ENCODE results near the gene USP32. TPM values are rescaled to one million over a fixed set of nuclear protein-coding genes. Genes with fewer than 3 reads are reported as not detected.

The USP32 gene
- polyA plus RNA-seq, 3 donors, result 10.1 to 26.6 (median 16.6) TPM

- H3K9me3 ChIP-seq (replicated peaks in 1 of 2; ENCODE audit: control insufficient read depth in 1 of 2, insufficient read depth in 1 of 2, low read length in 2 of 2), result peaks cover 0 to 29% of the 10 kb centered on the region in 2 donors
- Mint-ChIP-seq H3K4me3 (peak overlapping the region in 1 of 2 donors; percentile 35), H3K27me3 (ENCODE audit: low read depth in 3 of 3) (peaks cover 81 to 96% (median 91%) of the 10 kb centered on the region in 3 donors), H3K27ac (peak overlapping the region in 2 of 7 donors; percentile 31 to 51), H3K9me3 (peaks cover 0 to 26% (median 8%) of the 10 kb centered on the region in 7 donors), H3K36me3 (peaks cover 0 to 1% of the 10 kb centered on the region in 2 donors), H3K4me1 (peaks cover 28% of the 10 kb centered on the region)
- no peak overlapping the region for H3K4me3 ChIP-seq (replicated peaks in 1 of 3; ENCODE audit: low read depth in 2 of 3, low read length in 3 of 3)
- no peaks in the 10 kb centered on the region for H3K36me3 ChIP-seq (replicated peaks in 1 of 2; ENCODE audit: control insufficient read depth in 1 of 2, insufficient read depth in 2 of 2, low read length in 2 of 2)
- no peaks in the 10 kb centered on the region for H4K20me1 ChIP-seq (ENCODE audit: insufficient read depth, low read length)
- peaks cover 35 to 86% of the 10 kb centered on the region in 2 donors for H3K27me3 ChIP-seq (ENCODE audit: control insufficient read depth in 2 of 2, insufficient read depth in 2 of 2, low read length in 2 of 2)
- intact Hi-C loops (cut with micrococcal nuclease), result loop anchor here in 1 of 2 donors (10.0 kb wide), 1 partner anchor 287 kb away; no protein-coding TSS in a partner anchor
- no peak for TF ChIP-seq CTCF (IDR thresholded peaks at IDR 0.05)
- no peak overlapping the region for H3K27ac ChIP-seq (ENCODE audit: low read depth in 1 of 2, low read length in 2 of 2)
- H3K9ac ChIP-seq (ENCODE audit: insufficient read depth, low read length, poor library complexity, severe bottlenecking), result no peak overlapping the region
- peaks cover 11 to 27% of the 10 kb centered on the region in 2 donors for H3K4me1 ChIP-seq (ENCODE audit: control insufficient read depth in 1 of 2, insufficient read depth in 2 of 2, low read length in 2 of 2)
- DNase-seq, result peak in 2 of 3 donors; percentile 30 to 49
- no peak overlapping the region for H2AFZ ChIP-seq (ENCODE audit: insufficient read depth, low read depth, low read length, poor library complexity, severe bottlenecking)
- 69% methylated on average over 7 of the region's 8 CpGs for WGBS (ENCODE audit: insufficient coverage)
- no peak overlapping the region for H3K4me2 ChIP-seq (replicated peaks; ENCODE audit: extremely low read depth, low read length, poor library complexity, severe bottlenecking)
- no peaks in the 10 kb centered on the region for H3K79me2 ChIP-seq (ENCODE audit: insufficient read depth, low read length)
These were observed 244.2 kb downstream of the USP32 start for GRCh38 chr17:60147553-60148223.

GRCh38 chr17:60146206-60146605 lies 245.7 kb downstream of the USP32 start:
- Histone ChIP-seq H3K4me3 (replicated peaks in 1 of 3; ENCODE audit: low read depth in 2 of 3, low read length in 3 of 3) (no peak overlapping the region), H3K9me3 (replicated peaks in 1 of 2; ENCODE audit: control insufficient read depth in 1 of 2, insufficient read depth in 1 of 2, low read length in 2 of 2) (peaks cover 0 to 27% of the 10 kb centered on the region in 2 donors), H3K4me1 (ENCODE audit: control insufficient read depth in 1 of 2, insufficient read depth in 2 of 2, low read length in 2 of 2) (peaks cover 17 to 41% of the 10 kb centered on the region in 2 donors), H3K79me2 (ENCODE audit: insufficient read depth, low read length) (no peaks in the 10 kb centered on the region), H3K27me3 (ENCODE audit: control insufficient read depth in 2 of 2, insufficient read depth in 2 of 2, low read length in 2 of 2) (peaks cover 39 to 86% of the 10 kb centered on the region in 2 donors), H3K4me2 (replicated peaks; ENCODE audit: extremely low read depth, low read length, poor library complexity, severe bottlenecking) (no peak overlapping the region), H4K20me1 (ENCODE audit: insufficient read depth, low read length) (no peaks in the 10 kb centered on the region), H3K27ac (ENCODE audit: low read depth in 1 of 2, low read length in 2 of 2) (no peak overlapping the region), H3K9ac (ENCODE audit: insufficient read depth, low read length, poor library complexity, severe bottlenecking) (no peak overlapping the region), H3K36me3 (replicated peaks in 1 of 2; ENCODE audit: control insufficient read depth in 1 of 2, insufficient read depth in 2 of 2, low read length in 2 of 2) (no peaks in the 10 kb centered on the region), H2AFZ (ENCODE audit: insufficient read depth, low read depth, low read length, poor library complexity, severe bottlenecking) (no peak overlapping the region)
- DNase-seq, result no peak
- H3K4me1 Mint-ChIP-seq, result peaks cover 42% of the 10 kb centered on the region
- no peak overlapping the region for H3K27ac Mint-ChIP-seq
- peaks cover 0 to 35% (median 10%) of the 10 kb centered on the region in 7 donors for H3K9me3 Mint-ChIP-seq
- peaks cover 81 to 96% (median 91%) of the 10 kb centered on the region in 3 donors for H3K27me3 Mint-ChIP-seq (ENCODE audit: low read depth in 3 of 3)
- H3K36me3 Mint-ChIP-seq, result peaks cover 0 to 1% of the 10 kb centered on the region in 2 donors
- H3K4me3 Mint-ChIP-seq, result peak overlapping the region in 1 of 2 donors; percentile 28
- 100% methylated on average over 1 of the region's 2 CpGs for WGBS (ENCODE audit: insufficient coverage)
- no peak for TF ChIP-seq CTCF (IDR thresholded peaks at IDR 0.05)
- intact Hi-C loops (cut with micrococcal nuclease), result loop anchor here in 1 of 2 donors (10.0 kb wide), 1 partner anchor 289 kb away; no protein-coding TSS in a partner anchor

All from CD14-positive monocyte (primary cell).